GM23338 (cell line): ENCODE data around the gene RIMS3. TPM values are rescaled to one million over a fixed set of nuclear protein-coding genes. Genes with fewer than 3 reads are reported as not detected.

ENCODE experiments used
- ATAC-seq: fragments of 200-7000 bp; cut with Tn5 transposase; 3 replicates; pipeline ENCODE4 v1.9.1; 2020
- DNase-seq: peaks from one replicate; pipeline ENCODE4 v3.0.0-alpha.2; 2015; ENCODE audit warnings: low spot score
- H2AFZ ChIP-seq: fragments of 200-600 bp; sonication (generic); 2 replicates; pipeline ENCODE4 v1.8.0; 2016; ENCODE audit warnings: antibody characterized with exemption, mild to moderate bottlenecking, moderate library complexity
- H3F3A ChIP-seq: fragments of 200-600 bp; sonication (generic); replicated peaks from 2 replicates; pipeline ENCODE4 v1.8.0; 2017; ENCODE audit warnings: antibody characterized with exemption, mixed run types, low read depth
- H3K27ac ChIP-seq: fragments of 200-600 bp; sonication (generic); 2 replicates; pipeline ENCODE4 v1.6.1; 2016; ENCODE audit warnings: low read depth
- H3K27me3 ChIP-seq: fragments of 200-600 bp; sonication (generic); 2 replicates; pipeline ENCODE4 v1.8.0; 2016; ENCODE audit warnings: mild to moderate bottlenecking, mixed run types, moderate library complexity; ENCODE audit not compliant: insufficient read depth
- H3K36me3 ChIP-seq: fragments of 200-600 bp; sonication (generic); 2 replicates; pipeline ENCODE4 v1.8.0; 2016; ENCODE audit warnings: mild to moderate bottlenecking; ENCODE audit not compliant: insufficient read depth
- H3K4me1 ChIP-seq: fragments of 200-600 bp; sonication (generic); 2 replicates; pipeline ENCODE4 v1.8.0; 2016; ENCODE audit warnings: mild to moderate bottlenecking, moderate library complexity; ENCODE audit not compliant: insufficient read depth
- H3K4me2 ChIP-seq: fragments of 200-600 bp; sonication (generic); 2 replicates; pipeline ENCODE4 v1.7.1; 2017; ENCODE audit warnings: mixed run types
- H3K4me3 ChIP-seq: fragments of 200-600 bp; sonication (generic); 2 replicates; pipeline ENCODE4 v1.6.1; 2016; ENCODE audit warnings: mixed run types
- H3K79me2 ChIP-seq: fragments of 200-600 bp; sonication (generic); replicated peaks from 2 replicates; pipeline ENCODE4 v1.8.0; 2017; ENCODE audit warnings: mild to moderate bottlenecking; ENCODE audit not compliant: insufficient read depth
- H3K9me2 ChIP-seq: fragments of 200-600 bp; sonication (generic); 2 replicates; pipeline ENCODE4 v1.8.0; 2017; ENCODE audit not compliant: insufficient read depth
- H4K20me1 ChIP-seq: fragments of 200-600 bp; sonication (generic); replicated peaks from 2 replicates; pipeline ENCODE4 v1.8.0; 2017; ENCODE audit warnings: mild to moderate bottlenecking; ENCODE audit not compliant: insufficient read depth
- H3K27ac Mint-ChIP-seq: 2 replicates; pipeline ENCODE4 v1.8.0; 2020; ENCODE audit warnings: inconsistent platforms, mild to moderate bottlenecking, moderate library complexity, mixed read lengths
- H3K27me3 Mint-ChIP-seq: 3 replicates; pipeline ENCODE4 v1.8.0; 2022; ENCODE audit warnings: low read depth, mild to moderate bottlenecking, moderate library complexity, mixed read lengths, inconsistent platforms; ENCODE audit not compliant: insufficient read depth, poor library complexity
- H3K36me3 Mint-ChIP-seq: 3 replicates; pipeline ENCODE4 v1.8.0; 2021; ENCODE audit warnings: low read depth, mild to moderate bottlenecking, inconsistent platforms, moderate library complexity, mixed read lengths
- H3K4me1 Mint-ChIP-seq: 3 replicates; pipeline ENCODE4 v1.8.0; 2020; ENCODE audit warnings: mild to moderate bottlenecking, inconsistent platforms, mixed read lengths
- H3K4me3 Mint-ChIP-seq: 3 replicates; pipeline ENCODE4 v1.8.0; 2021; ENCODE audit warnings: moderate library complexity, mild to moderate bottlenecking, inconsistent platforms, mixed read lengths
- H3K9me3 Mint-ChIP-seq: 3 replicates; pipeline ENCODE4 v1.8.0; 2020; ENCODE audit warnings: moderate library complexity, mild to moderate bottlenecking, inconsistent platforms, mixed read lengths
- EZH2 ChIP-seq: fragments of 200-600 bp; sonication (generic); IDR thresholded peaks from one replicate; pipeline ENCODE4 v1.8.0; 2017; ENCODE audit warnings: antibody characterized with exemption, mild to moderate bottlenecking, low read depth; ENCODE audit not compliant: unreplicated experiment
- EZH2phosphoT487 ChIP-seq: fragments of 200-600 bp; sonication (generic); IDR thresholded peaks from one replicate; pipeline ENCODE4 v1.8.1; 2018; ENCODE audit warnings: antibody characterized with exemption; ENCODE audit not compliant: unreplicated experiment
- JUNB ChIP-seq: IDR thresholded peaks from one replicate; pipeline ENCODE4 v1.6.1; 2016; ENCODE audit warnings: antibody characterized with exemption; ENCODE audit not compliant: unreplicated experiment
- NANOG ChIP-seq: IDR thresholded peaks from 2 replicates; pipeline ENCODE4 v1.6.1; 2016; ENCODE audit warnings: antibody characterized with exemption, borderline replicate concordance
- POLR2AphosphoS5 ChIP-seq: IDR thresholded peaks from 2 replicates; pipeline ENCODE4 v1.6.1; 2016; ENCODE audit warnings: antibody characterized with exemption, low read depth
- STAT1 ChIP-seq: IDR thresholded peaks from one replicate; pipeline ENCODE4 v1.6.1; 2016; ENCODE audit warnings: antibody characterized with exemption; ENCODE audit not compliant: unreplicated experiment
- ZNF331 ChIP-seq: fragments of 250-450 bp; sonication (Bioruptor Pico); IDR thresholded peaks from 2 replicates; pipeline ENCODE4 v1.5.0; 2020; ENCODE audit warnings: low read depth, mild to moderate bottlenecking, moderate library complexity
- polyA plus RNA-seq: library from polyadenylated mRNA; unstranded; fragments of >200 nt; fragmentation: Nextera tagmentation; extraction: Ambion mirVana; gene quantifications from 2 replicates; pipeline ENCODE4 v1.2.1, GENCODE V29; 2016
- total RNA-seq: library from RNA; depleted of rRNA; stranded (reverse); fragments of >200 nt; shearing (Covaris generic); gene quantifications from 2 replicates; pipeline ENCODE4 v1.2.3, GENCODE V29; 2014
- TF ChIP-seq, protein P1 (sequence below), 2 experiments: fragments of 200-600 bp in 1 of 2; sonication (generic) in 1 of 2; conservative IDR thresholded peaks; 2 replicates each; pipeline versions ENCODE4 v1.5.1 to v1.6.1; 2016 to 2017; ENCODE audit warnings: antibody characterized with exemption in 2 of 2, low read depth in 2 of 2, mild to moderate bottlenecking in 2 of 2, moderate library complexity in 1 of 2
- TF ChIP-seq, protein P2 (sequence below): IDR thresholded peaks from 2 replicates; pipeline ENCODE4 v1.6.1; 2016; ENCODE audit warnings: antibody characterized with exemption

The RIMS3 gene
- total and polyA plus RNA-seq, 2 experiments from 2014 or later: 8.7 to 27.2 TPM

DNA sequence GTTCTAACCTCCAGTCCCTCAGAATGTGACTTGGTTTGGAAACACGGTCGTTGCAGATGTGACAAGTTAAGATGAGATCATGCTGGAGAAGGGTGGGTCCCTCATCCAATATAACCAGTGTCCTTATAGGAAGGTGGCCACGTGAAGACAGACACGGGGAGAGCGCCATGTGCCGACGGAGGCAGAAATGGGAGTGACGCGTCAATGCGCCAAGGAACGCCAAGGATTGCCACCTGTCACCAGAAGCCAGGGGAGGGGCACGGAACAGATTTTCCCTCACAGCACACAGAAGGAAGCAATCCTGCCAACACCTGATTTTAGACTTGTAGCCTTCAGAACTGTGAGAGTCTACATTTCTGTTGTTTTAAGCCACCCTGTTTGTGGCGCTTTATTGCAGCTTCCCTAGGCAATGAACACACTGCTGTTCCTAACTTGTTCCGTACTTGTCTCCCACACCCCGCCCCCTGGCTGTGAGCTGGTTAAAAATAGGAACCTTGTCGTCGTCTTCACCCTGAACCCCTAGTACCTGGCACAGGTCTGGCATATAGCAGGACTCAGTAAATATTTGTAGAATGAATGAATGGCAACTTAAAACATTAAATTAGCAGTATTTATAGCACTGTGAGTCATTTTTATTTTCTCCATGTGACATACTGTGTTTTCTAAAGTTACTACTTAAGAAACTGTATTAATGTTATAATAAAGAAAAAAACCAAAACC is 14.2 kb downstream of the RIMS3 start:
- H3K36me3 ChIP-seq: no peaks in the 10 kb centered on the region
- H3K4me3 ChIP-seq: no peak overlapping the region
- H3F3A ChIP-seq: no peaks in the 10 kb centered on the region
- Mint-ChIP-seq H3K36me3 (no peaks in the 10 kb centered on the region), H3K4me1 (peaks cover 13% of the 10 kb centered on the region), H3K27ac (no peak overlapping the region), H3K27me3 (peaks cover 7% of the 10 kb centered on the region), H3K9me3 (no peaks in the 10 kb centered on the region), H3K4me3 (no peak overlapping the region)
- no peak overlapping the region for H3K27ac ChIP-seq
- no peaks in the 10 kb centered on the region for H3K79me2 ChIP-seq
- ATAC-seq (no peak), DNase-seq (peak; percentile 53)
- no peaks in the 10 kb centered on the region for H3K9me2 ChIP-seq
- TF ChIP-seq, protein P1, sequence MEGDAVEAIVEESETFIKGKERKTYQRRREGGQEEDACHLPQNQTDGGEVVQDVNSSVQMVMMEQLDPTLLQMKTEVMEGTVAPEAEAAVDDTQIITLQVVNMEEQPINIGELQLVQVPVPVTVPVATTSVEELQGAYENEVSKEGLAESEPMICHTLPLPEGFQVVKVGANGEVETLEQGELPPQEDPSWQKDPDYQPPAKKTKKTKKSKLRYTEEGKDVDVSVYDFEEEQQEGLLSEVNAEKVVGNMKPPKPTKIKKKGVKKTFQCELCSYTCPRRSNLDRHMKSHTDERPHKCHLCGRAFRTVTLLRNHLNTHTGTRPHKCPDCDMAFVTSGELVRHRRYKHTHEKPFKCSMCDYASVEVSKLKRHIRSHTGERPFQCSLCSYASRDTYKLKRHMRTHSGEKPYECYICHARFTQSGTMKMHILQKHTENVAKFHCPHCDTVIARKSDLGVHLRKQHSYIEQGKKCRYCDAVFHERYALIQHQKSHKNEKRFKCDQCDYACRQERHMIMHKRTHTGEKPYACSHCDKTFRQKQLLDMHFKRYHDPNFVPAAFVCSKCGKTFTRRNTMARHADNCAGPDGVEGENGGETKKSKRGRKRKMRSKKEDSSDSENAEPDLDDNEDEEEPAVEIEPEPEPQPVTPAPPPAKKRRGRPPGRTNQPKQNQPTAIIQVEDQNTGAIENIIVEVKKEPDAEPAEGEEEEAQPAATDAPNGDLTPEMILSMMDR (conservative IDR thresholded peaks at IDR 0.05; ENCODE audit: low read depth in 2 of 2): peak; percentile 46 to 52
- TF ChIP-seq POLR2AphosphoS5: no peak
- no peak for TF ChIP-seq EZH2phosphoT487
- no peak for TF ChIP-seq ZNF331 (CRISPR knock-in tag)
- no peaks in the 10 kb centered on the region for H3K27me3 ChIP-seq
- H3K4me1 ChIP-seq: peaks cover 22% of the 10 kb centered on the region
- H3K4me2 ChIP-seq: no peak overlapping the region
- peaks cover 10% of the 10 kb centered on the region; the same call in 1 of the 2 replicates for H4K20me1 ChIP-seq
- no peak overlapping the region for H2AFZ ChIP-seq

DNA sequence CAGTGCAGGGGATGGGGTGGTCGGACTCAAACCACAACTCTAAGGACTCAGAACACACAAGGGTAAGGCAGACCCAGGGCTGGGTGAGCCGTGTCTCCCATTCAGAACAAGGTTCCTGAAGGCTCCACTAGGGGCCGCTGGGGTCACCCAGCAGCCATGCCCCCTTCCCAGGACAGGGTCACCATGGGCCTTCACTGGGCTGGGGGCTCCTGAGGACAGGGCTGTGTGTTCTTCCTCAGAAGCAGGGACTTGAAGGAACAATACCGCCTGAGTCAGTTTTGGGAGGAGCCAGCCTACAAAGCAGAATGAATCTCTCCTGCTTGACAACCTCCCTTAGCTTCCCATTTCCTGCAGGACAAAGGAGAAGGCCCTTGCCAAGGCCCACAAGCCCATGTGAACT is 15.4 kb downstream of the RIMS3 start:
- Histone ChIP-seq H3K4me1 (peaks cover 19% of the 10 kb centered on the region), H3F3A (no peaks in the 10 kb centered on the region)
- TF ChIP-seq STAT1 (no peak), NANOG (no peak), POLR2AphosphoS5 (no peak), EZH2 (no peak), JUNB (no peak)
- TF ChIP-seq, protein P1 (conservative IDR thresholded peaks at IDR 0.05; ENCODE audit: low read depth in 2 of 2): peak; percentile 69 to 78
- TF ChIP-seq, protein P2, sequence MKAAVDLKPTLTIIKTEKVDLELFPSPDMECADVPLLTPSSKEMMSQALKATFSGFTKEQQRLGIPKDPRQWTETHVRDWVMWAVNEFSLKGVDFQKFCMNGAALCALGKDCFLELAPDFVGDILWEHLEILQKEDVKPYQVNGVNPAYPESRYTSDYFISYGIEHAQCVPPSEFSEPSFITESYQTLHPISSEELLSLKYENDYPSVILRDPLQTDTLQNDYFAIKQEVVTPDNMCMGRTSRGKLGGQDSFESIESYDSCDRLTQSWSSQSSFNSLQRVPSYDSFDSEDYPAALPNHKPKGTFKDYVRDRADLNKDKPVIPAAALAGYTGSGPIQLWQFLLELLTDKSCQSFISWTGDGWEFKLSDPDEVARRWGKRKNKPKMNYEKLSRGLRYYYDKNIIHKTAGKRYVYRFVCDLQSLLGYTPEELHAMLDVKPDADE: no peak

More for the DNA sequence above, 15.4 kb downstream of the RIMS3 start:
- no peak overlapping the region for H2AFZ ChIP-seq
- H3K9me3 Mint-ChIP-seq: no peaks in the 10 kb centered on the region
- DNase-seq (peak; percentile 79), ATAC-seq (peak; percentile 81)
- no peaks in the 10 kb centered on the region for H3K27me3 ChIP-seq
- no peak overlapping the region for H3K4me3 ChIP-seq
- no peaks in the 10 kb centered on the region for H3K36me3 ChIP-seq
- peaks cover 10% of the 10 kb centered on the region; the same call in 1 of the 2 replicates for H4K20me1 ChIP-seq
- H3K36me3 Mint-ChIP-seq: no peaks in the 10 kb centered on the region
- no peaks in the 10 kb centered on the region for H3K9me2 ChIP-seq
- H3K79me2 ChIP-seq: no peaks in the 10 kb centered on the region
- no peak overlapping the region for H3K27ac ChIP-seq
- no peak overlapping the region for H3K27ac Mint-ChIP-seq
- peaks cover 19% of the 10 kb centered on the region for H3K4me1 Mint-ChIP-seq
- H3K4me3 Mint-ChIP-seq: no peak overlapping the region
- H3K4me2 ChIP-seq: no peak overlapping the region
- H3K27me3 Mint-ChIP-seq: peaks cover 8% of the 10 kb centered on the region
